ENCODE measurements around the gene VPS13D.
A peak's percentile ranks its signal among the peaks of the same experiment; 100 is the strongest.

The VPS13D gene

DNA sequence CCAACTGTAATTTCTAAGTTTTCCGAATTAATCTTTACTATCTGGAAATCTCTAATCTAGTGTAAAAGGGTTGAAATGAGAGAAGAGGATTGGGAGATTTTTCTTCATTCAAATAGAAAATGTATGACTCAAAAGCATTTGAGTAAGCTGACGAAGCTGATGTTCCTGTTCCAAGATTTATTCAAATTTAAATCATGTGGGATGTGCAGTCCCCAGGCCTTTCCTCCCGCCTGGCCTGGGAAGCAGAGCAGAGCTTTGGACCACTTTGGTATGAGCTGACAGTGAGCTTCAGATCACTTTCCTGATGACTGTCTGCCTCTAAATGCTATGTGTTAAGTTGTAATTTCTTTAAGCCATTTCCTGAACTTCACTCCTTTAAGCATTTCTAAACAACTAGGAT, 196.2 kb downstream of the VPS13D start:
- no peak for DNase-seq (ENCODE audit: low spot score)

DNA sequence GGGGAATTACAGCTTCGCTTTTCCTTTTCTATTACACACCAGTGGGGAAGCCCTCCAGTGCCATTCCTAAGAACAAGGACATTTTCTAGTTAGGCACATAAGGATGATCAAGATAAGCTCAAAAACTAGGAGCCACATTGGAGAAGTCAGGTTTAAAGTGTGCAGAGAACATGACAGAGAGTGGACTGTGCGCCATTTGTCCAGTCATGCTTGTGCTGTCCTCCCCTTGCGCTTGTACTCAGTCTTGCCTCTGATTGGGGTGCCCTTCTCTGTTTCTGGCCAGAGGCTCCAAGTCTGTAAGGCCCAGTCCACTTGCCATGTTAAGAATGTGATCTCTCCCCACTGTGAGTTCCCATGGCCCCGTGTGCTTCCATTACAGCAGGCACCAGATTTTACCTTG, 198.5 kb downstream of the VPS13D start:
- DNase-seq (ENCODE audit: low spot score), result no peak

DNA sequence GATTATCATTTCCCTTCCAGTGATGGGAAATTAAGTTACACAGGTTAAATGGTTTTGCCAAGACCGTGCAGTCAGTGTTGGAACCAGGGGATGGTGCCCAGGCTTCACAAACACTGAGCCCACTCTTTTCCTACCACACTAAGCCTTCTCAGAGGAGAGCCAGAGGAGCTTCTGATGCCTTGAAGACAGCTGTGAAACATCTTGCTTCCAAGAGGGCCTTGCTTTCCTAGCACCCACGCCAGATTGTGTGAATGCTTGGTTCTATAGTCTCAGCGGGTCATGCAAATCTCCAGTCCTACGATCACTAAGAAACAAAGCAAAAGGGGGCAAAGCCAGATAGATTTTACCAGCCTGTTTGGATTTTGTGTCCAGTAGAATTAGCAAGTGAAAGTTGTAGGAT, 200.7 kb downstream of the VPS13D start:
- no peak for DNase-seq (ENCODE audit: low spot score)

DNA sequence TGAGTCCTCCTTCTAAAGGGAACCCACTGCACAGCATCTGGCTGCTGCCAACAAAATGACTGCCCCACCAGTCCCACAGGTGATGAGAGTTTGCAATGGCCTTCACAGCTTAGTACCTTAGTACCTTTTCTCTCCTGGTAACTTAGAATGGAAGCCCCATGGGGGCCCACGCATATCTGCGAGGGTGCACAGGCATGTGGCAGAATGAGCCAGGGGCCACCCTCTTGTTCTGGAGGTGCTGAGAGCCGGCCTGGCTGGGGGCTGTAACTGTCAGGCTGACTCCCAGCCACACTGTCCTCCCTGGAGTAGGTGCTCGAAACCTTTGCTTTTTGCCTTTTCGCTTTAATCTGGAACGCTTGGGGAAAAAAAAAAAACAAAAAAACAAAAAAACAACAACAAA, 203.1 kb downstream of the VPS13D start:
- no peak for DNase-seq (ENCODE audit: low spot score)

DNA sequence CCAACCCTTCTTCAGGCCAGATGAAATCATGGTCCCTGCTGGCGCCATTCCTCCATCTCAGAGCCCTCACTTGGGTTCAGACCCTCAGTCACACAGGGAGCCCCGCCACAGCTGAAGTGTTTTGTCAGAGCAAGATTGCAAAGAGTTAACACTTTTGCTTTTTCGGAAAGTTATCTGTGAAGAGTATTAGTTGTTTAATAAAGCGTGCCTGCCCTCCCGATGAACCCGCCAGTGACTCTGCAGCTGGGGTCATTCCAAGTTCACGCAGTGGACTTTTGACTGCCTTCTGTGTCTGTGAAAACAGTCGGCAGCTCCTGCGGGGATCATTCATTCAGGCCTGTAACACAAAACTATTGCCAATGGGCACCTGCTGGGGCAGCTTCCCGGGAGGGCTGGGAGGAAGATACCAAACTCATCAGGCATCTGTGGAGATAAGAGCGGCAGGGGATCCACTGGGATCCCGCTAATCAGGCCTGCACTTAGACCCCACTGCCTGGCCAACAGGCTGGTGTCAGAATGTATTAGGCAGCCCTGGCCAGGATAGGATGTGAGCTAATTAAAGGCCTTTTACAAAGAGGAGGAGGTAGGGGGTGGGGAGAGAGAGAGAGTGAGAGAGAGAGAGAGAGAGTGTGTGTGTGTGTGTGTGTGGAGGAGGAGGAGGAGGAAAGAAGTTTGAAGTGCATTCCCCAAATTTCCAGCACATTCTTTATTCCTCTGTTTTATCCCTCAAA, 203.7 kb downstream of the VPS13D start:
- peak; percentile 20 for DNase-seq (ENCODE audit: low spot score)

DNA sequence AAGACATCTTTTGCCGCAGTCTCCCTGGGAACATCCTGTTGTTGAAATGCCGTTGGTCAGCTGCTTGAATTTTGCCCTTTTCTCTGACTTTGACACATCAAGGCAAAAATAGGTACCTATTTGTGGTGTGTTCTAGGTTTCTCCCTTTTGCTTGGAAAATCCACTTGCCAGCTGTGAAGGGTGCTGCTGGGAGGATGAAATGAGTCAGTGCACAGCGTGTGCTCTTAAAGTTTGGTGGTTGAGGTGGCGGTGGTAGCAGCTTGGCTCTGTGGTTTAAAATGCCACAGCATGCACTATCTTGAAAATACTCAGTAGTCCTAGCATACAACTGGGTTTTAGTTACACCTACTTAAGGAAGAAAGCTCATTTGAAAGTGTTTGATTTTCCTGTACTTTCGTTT, 204.3 kb downstream of the VPS13D start:
- no peak for DNase-seq (ENCODE audit: low spot score)

DNA sequence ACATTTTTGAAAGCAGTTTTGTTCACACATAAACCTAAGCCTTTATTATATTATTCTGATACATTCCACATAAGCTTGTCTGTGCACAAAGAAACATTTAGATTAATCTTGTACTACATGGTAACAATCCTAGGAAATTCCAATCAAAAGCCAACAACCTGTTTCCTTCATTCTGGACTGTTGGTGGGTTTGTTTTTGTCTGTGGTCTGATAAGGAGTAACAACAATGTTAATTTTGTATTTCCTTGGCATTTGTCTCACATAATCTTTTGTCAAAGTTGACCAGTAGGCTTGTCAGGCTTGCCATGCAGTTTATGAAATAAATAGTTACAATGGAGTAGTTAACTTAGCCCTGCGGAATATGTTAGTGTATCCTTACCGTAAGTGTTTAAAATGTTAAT, 204.9 kb downstream of the VPS13D start:
- no peak for DNase-seq (ENCODE audit: low spot score)

DNA sequence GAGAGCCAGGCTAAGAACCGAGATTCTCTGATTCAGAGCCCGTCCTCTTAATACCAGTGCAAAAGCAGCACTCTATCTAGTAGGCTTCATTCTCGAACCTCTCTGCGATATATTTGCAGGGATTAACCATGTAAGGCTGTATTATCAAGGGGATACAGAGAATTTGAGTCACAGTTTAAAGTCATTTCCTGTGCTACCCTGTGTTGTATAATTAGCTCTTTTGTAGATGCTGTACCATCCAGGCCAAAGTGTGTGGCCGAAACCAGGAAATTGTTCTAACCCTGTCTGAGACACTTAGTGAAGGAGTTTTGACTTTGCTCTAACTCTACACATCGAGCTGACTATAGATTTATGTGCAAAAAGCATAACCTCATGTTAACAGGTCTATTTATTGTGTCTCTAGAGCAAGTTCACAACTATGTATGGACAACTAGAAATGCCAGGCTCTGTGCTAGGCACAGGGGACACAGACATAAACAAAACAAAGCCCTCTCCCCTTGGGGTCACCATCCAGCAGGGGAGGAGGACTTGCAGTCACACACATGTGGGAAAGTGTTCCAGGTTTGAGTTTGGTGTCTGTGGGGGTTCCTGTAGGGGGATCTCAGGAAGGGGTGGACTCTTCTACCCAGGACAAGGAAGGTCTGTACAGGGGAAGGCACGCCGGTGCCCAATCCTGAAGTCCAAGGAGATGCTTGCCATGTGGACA, 206.0 kb downstream of the VPS13D start:
- DNase-seq (ENCODE audit: low spot score), result no peak

DNA sequence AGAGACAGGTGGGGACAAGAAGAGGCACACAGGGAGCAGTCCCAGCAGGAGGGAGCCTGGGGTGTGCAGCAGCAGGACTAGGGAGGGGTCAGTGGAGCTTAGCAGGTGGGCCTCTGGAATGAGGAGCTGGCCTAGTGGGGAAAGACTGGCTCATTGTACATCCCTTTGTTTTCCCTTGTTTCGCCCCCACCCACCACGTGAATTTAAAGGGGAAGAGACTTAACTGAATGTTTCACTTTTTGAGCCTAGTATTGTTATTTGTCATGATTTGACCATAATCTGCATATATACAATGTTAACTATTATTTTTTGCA, 206.5 kb downstream of the VPS13D start:
- no peak for DNase-seq (ENCODE audit: low spot score)

DNA sequence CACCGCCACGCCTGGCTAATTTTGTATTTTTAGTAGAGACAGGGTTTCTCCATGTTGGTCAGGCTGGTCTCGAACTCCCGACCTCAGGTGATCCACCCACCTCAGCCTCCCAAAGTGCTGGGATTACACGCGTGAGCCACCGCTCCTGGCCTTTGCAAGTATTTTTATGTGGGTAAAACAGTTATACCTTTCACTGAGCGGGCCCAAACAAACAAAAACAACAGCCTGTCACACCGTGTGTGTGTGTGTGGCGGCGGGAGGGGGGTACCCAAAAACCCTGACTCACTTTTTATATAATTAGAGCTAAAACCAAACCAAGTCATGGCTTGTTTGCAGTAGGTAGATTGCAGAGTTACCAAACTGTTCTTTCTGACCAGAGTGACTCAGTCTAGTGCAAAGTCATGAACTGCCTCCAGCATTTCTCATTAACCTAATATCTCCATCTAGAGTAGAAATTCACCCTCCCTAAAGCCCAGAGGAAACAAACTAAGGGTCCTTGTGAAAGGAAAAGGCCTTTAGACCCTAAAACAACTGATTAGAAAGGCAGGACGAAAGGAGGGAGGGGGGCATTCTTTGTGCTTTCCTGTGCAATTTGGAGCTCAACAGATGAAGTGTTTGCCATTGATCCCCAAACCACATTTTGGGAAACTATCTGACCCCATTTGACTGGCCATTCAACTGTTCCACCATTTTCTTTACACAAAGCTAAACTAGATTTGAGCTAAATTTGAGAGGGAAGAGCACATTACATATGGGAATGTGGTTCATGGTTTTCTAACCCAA, 207.2 kb downstream of the VPS13D start:
- DNase-seq (ENCODE audit: low spot score), result no peak

DNA sequence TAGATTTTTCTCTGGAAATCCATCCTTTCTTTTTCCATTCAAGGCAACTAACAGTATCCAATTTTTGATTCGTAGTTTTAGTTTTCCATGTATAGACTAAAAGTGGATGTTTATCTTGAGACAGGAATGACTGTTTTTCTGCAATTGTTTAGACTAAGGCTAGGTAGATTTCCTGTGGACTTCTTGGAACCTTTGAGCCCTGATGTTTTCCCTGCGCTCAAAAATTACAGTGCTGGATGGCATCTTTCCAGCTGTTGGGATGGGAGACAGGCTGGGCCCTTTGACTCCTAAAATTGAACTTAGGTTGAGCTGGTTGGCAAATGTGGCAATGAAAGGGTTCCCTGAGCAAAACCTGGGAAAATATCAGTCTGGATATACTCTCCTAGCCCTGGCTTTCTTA, 207.8 kb downstream of the VPS13D start:
- DNase-seq (ENCODE audit: low spot score), result no peak

DNA sequence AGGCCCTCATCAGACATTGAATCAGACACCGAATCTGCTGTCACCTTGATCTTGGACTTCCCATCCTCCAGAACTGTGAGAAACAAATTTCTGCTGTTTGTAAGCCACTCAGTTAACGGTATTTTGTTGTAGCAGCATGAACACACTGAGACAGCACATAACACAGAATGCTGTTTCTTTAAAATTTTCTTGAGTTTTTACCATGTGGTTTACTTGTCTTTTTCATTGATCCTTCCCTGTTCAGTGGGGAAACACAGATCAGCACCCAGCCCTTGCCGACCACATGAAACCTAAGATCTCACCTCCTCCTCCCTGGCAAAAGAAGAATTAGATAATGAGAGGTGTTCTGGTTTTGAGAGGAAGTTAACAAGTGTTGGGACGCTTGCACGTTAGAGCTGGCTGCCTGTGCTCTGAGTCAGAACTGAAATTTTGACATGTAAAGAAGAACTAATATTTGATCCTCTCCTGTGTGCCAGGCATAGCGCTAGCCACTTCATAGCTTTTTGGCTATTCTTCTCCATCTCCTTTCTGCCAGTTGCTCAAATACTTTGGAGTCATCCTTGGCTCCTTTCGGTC, 208.6 kb downstream of the VPS13D start:
- DNase-seq (ENCODE audit: low spot score), result no peak

DNA sequence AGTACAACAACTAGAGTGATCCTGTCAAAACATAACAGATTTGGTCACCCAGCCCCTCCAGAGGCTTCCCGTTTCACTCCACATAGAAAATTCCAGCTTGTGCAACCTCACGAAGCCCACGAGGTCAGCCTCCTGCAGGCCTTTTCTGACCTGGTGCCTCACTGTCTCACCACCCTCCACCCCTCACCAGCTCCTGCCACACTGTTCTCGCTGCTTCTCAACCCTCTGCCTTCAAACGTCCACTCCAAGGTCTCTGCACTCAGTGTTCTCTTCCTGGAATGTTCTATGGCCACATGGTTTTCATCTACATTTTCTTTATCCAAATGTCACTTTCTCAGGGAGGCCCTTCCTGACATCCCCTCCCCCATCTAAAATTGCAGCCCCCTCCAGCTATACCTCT, 209.2 kb downstream of the VPS13D start:
- DNase-seq (ENCODE audit: low spot score), result no peak

DNA sequence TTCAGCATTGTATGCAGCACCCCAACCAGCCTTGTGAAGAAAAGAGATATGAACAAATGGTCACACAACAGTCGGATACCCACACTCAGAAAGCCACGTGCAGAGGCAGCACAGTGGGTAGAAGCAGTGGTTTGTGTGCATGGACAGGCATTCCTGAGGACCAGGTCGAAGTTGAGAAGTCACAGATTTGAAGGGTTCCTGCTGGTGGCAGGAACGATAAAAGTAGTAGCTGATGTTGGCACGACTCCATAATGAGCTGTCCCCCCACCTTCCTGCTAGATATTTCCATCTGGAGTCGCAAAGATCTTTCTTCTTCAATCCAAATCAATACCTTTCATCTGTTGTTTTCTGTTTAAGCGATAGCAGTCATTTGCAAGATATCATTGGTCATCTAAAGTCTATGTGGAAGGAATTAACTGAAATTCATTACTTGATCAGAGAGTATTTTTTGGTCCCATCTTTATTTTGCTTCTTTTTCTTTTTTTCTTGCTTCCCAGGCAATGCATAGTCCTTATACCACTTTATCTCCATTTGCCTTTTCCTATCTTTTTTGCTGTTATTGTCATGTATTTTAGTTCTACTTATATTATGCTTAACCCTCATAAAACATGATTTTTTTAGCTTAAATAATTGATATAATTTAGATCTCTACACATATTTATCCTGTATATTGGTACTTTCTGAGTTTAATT, 211.7 kb downstream of the VPS13D start:
- DNase-seq (ENCODE audit: low spot score), result no peak

DNA sequence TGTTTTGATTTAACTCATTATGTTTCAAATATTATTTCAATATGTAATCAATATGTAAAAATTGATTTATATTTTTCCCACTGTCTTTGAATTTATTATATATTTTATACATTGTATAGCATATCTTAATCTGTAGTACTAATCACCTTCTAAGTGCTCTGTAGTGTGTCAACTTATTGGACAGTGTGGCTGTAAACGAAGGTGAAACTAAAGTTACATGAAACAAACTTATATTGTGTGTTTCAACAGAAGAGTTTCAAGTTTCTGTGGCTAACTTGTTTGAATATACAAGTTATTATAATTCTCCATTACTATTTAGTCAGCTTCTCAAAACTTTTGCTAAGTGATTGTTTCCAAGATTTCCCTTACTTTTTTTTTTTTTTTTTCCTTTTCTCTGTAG, 212.4 kb downstream of the VPS13D start:
- DNase-seq (ENCODE audit: low spot score), result no peak

DNA sequence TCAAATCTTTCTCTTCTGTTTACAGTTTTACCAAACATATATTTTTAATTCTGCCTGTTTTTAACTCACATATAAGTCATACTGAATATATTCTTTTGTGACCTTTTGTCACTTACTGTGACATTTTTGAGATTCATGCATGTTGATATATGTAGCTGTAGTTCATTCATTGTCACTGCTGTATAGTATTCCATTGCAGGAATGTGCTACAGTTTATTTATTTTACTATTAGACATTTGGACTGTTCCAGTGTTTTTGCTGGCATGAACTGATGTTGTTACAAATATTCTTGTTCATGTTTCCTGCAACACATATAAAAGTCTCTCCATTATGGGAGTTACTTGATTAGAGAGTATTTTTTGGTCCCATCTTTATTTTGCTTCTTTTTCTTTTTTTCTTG, 213.3 kb downstream of the VPS13D start:
- no peak for DNase-seq (ENCODE audit: low spot score)

DNA sequence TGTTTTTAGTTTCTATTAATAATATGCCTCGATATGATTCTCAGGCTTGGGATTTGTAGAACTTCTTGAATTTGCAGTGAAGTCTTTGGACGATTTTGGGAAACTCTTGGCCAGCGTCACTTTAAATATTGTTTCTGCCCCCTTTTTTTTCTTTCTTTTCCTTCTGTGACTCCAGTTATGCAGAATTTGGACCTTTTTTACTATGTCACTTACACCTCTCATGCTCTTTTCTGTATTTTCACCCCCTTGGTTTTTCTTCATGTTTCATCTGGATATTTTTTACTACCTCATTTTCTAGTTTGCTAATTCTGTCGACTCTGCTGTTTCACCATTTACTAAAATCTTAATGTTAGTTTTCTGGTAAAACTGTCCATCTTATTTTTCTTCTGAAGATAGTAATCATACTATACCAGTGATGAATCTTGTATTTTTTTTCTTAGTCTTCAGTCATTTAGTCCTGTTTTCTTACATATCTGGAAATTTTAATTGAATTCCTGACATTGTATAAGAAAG, 214.6 kb downstream of the VPS13D start:
- DNase-seq (ENCODE audit: low spot score), result no peak

DNA sequence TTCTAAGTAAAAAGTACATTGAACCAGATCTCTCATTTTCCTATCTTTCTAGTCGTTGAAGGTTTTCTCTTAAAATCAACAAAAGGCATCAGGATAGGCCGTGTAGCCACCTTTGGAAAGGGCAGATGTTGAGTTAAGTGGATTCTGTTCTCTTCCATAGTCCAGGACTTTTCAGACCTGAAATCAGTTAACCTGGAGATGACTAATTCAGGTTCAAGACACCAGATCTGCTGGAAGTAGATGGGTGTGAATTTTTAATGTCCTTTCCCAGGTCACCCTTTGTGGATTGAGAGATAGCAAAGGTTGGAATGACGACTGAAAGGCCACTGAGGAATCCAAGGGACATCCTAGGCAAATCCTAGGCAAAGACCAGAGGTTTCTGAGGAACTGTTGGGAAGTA, 215.4 kb downstream of the VPS13D start:
- no peak for DNase-seq (ENCODE audit: low spot score)

DNA sequence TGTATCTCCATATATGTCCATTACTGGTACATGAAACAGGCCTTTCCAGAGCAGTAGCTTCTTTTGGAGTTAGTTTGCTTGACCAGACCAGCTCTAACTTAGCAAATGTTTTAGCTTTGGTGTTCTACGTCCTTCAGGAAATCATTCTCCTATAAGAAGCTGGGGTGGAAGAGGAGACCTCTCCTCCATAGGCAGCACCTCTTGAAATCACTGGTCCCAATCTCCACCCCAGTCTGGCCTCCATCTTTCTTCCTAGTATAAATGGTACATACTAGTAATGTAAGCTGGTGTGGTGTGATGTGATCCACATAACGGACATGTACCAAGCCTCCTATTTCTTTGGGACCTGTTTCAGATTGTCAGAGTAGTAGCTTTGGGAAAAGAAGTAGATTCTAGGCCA, 216.8 kb downstream of the VPS13D start:
- DNase-seq (ENCODE audit: low spot score), result no peak

DNA sequence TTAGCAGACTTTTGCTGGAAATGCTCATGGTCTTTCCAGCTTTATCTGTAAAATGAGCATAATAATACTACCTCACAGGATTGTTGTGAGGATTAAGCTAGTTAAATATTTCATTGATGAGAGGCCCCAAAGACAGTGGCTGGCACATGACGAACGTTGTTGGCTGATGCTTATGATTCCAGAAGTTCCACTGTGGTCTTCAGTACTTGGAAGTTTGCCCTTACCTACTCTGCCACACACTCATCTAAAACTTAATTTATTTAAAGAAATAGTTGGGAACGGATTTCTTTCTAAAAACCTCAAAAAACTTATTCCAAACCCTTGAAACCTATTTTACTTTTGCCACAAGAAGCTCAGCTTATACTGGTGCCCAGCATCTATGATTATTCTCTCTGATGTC, 217.5 kb downstream of the VPS13D start:
- DNase-seq (ENCODE audit: low spot score), result no peak

DNA sequence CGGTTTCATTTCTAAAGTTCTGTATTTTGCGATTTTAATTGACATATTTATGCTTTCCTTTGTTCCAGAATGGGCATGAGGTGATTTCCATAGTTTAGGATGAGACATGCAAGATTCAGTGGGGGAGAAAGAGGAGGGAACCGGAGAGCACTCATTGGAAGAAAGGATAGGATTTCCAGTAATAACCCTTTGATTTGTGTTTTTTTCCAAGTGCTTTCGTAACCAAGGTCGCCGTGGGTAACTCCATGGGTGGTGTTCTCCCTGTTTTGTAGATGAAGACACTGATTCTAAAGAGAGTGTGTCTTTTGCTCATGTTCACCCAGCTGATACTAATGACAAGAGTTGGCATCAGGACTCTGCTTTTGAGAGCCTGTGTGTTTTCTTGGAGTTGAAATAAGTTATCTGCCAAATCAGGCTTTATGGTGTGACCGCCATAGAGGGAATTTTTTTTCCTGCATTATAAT, 218.1 kb downstream of the VPS13D start:
- no peak for DNase-seq (ENCODE audit: low spot score)

DNA sequence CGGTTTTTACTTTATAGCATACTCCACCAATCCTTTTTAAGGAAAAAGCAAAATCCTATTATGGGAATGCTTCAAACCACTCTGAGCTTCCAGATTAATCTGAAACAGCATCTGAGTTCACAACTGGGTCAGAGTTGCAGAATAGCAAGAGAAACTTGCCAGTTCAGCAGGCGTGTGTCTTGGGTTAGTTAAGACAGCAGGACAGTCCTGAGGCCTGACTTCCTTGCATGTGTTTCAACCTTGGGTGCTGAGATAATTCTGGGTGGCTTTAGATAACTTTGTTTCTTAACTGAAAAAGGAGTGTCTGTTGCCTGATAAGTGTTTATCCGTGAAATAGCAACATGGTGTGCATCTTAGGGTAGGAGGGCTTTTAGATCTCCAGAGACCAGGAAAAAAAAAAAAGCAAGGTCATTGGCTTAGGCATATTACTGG, 218.9 kb downstream of the VPS13D start:
- DNase-seq (ENCODE audit: low spot score), result no peak
